OCI-M2 (cell line): ENCODE data around the gene CDK16.
"Not testable (repeated sequence)": the region's sequence is repeated elsewhere in the genome, so short reads cannot be mapped to it uniquely, and the experiment has no call there.

ENCODE experiments used
- DNase-seq: peaks from one replicate; lab custom pipeline; 2025; ENCODE audit not compliant: unreplicated experiment; lab: John Stamatoyannopoulos, UW

The CDK16 gene

DNA sequence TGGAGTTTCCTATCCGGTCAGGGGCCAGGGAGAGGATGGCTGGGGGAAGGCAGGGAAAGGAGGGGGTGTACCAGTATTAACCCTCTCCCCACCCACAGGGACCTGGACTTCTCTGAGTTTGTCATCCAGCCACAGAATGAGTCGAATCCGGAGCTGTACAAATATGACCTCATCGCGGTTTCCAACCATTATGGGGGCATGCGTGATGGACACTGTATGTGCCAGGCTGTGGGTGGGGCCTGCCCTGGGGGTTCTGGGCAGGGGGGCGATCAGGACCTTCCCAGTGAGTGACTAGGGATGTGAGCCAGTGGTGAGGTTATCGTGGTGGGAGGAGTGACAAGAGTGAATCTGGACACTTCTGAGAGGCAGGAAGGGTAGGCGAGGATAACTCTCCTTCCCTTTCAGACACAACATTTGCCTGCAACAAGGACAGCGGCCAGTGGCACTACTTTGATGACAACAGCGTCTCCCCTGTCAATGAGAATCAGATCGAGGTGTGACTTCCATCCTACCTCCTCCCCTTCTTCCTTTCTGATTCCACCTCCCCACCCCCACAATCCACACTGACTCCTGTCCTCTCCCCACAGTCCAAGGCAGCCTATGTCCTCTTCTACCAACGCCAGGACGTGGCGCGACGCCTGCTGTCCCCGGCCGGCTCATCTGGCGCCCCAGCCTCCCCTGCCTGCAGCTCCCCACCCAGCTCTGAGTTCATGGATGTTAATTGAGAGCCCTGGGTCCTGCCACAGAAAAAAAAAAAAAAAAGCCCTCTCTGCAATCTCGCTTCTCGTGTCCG, 28.9 kb downstream of the CDK16 start:
- no peak for DNase-seq

DNA sequence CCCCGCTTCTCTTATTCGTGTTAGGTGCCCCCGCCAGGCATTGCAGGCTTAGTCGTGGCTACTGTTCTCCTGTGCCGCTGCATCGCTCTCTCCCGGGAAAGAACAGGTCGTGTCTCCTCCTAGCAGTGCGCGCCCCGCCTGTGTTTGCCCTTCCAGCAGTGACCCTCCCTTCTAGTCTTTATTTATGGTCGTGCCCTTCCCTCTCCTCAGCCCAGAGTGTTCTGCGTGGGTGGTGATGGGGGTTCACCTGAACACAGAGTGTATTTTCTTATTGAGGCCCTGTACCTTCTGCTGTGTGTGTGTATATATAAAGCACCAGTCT, 29.5 kb downstream of the CDK16 start:
- no peak for DNase-seq

DNA sequence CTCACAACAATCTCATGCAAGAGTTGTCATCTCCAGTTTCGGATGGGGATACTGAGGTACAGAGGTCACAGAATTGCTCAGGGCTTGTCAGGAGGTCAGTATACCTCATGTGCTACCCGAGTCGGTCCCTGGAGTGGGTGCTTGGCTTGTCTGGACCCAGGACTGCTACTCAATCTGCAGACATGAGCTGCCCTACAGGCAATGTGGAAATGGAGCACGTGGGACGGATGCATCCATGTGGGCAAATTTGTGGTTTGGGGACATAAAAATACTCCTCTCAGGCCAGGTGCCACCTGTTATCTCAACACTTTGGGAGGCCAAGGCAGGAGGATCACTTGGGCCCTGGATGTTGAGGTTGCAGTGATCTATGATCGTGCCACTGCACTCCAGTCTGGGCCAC, 30.1 kb downstream of the CDK16 start:
- no peak for DNase-seq

DNA sequence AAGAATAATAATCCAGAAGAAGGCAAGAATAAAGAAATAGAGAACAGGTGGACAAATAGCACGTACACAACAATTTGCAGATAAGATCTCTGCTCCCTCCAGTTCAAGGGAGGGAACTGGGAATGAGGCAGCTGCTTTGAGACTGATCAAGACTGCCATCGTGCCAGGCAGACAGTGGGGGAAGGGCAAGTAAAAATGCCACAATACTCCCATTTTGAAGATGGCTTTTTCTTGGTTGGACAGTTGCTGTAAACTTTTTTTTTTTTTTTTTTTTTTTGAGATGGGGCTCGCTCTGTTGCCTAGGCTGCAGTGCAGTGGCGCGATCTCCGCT, 31.5 kb downstream of the CDK16 start:
- DNase-seq: no peak

DNA sequence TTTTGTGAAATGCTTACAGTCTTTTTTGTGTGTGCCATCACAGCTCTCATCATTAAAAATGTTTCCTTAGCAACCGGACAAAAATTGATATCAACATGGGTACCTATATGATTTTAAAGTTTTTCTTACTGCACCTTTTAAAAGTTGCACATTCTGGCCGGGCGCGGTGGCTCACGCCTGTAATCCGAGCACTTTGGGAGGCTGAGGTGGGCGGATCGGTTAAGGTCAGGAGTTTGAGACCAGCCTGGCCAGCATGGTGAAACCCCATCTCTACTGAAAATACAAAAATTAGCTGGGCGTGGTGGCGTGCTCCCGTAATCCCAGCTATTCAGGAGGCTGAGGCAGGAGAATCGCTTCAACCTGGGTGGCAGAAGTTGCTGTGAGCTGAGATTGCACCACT, 39.1 kb downstream of the CDK16 start:
- DNase-seq: not testable (repeated sequence)

DNA sequence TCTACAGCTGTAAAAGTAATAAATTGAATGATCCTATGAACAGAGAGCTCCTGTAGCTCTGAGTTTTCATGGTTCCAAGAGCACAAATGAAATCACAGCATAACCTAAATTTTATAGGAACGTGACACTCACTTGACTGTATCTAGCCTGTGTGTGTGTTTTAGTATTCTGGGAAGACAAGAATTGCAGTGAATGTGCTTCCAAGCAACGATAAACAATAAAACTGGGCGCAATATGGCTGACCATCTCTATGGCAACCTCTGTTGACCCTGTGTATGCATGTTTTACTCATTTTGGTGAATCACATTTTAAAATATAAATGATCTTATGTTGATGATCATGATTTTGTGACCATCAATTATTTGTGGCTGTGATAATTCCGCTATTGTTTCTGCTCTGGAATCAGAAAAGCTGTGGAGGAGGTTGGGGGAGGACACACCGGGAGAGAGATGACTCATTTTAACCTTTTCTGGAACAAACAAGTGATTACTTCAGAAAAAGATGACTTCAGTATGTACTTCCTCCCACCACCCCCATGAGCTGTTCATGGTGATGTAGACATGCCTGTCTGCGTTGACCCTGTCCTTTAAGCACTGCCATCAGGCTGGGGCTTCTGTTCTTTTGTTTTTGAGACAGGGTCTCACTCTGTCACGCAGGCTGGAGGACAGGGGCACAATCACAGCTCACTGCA, 46.1 kb downstream of the CDK16 start:
- DNase-seq: no peak

DNA sequence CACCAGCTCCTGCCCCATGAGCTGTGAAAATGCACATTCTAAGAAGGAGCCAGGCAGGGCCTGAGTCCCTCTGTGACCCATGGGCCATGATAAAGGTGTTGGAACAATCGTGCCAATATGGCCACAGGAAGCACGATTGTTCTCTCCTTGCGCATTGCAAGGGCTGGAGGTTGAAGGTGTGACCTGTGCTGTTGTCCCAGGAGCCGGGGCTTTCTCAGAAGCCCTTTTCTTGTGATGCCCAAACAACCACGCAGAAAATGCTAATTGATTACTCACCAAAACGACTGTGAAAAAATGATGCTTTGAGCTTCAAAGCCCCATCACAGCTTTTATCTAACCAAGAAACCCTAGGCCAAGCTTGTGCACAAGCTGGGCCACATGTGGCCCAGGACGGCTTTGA, 48.2 kb downstream of the CDK16 start:
- DNase-seq: no peak

DNA sequence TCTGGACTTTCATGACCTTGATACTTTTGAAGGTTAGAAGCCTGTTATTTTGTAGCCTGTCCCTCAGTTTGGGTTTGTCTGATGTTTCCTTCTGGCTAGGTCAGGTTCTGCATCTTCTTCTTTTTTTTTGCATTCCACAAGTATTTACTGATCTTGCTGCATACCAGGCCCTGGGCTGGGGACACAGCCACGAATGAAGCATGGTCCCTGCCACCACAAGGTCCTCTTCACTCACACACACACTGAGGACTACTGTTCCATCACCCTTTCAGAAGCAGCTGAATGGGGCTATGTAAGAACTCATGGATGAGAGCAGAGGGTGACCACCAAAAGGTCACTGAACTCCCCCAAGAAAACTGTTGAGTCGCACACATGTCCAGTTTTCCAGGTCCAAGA, 53.5 kb downstream of the CDK16 start:
- DNase-seq: no peak

DNA sequence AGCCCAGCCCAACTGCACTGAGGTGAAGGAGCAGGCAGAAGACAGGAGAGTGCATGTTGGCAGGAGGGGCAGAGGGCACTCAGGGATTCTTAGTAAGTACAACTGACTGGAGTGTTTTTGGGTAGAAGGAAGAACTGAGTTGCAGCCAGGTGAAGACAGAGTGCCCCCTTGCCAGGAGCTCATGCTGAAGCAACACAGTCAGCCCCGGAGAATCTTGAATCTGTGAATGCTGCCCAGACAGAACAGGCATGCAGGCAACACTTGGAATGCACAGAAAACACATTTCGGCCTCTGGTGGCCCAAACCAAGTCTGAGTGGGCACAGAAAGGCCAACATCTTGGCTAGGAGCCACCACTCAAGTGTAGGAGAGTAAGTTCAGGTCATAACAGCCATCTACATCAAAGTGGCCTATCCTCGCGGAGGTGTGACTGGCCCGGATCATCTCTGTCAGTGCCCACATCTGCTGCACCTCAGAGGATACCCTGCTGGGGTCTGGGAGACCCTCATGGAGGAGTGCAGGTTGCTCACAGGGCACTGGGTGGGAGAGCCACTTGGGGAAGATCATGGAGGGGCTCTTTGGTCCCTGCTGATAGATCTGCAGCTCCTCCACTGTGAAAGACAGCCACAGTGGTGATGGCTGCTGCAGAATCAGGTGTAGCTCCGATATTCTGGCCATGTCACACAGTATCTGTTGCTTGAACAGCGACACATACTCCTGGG, 54.7 kb downstream of the CDK16 start:
- no peak for DNase-seq

DNA sequence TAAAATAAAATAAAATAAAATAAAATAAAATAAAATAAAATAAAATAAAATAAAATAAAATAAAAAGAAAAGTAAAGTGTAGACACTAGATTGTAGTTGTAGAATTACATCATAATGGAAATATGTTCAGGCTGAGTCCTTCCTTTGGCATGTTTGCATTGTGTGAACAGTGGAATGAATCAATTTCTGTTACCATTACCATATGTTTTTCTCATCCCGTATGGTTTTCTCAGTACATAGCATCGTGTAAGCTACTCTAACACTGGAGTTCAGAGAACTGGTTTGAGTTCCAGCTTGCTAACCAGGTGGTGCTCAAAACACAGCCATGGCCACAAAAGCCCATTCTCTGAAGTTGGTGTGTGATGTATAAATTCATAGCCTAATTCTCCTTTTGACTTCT, 60.2 kb downstream of the CDK16 start:
- no peak for DNase-seq
